Measurements from ENCODE around the gene PIANP.

Gene PIANP

GRCh38 chr12:6735448-6736191, 35.0 kb upstream of the PIANP start:
- TF ChIP-seq CTCF (IDR thresholded peaks at IDR 0.05; ENCODE audit: control insufficient read depth, extremely low read depth, insufficient read depth): peak; percentile 93
- DNase-seq (ENCODE audit: low read depth): peak; percentile 52
- no peak overlapping the region for H3K4me3 ChIP-seq (ENCODE audit: low read depth, low read length)

GRCh38 chr12:6734506-6735387, 34.1 kb upstream of the PIANP start:
- no peak for TF ChIP-seq CTCF (IDR thresholded peaks at IDR 0.05; ENCODE audit: control insufficient read depth, extremely low read depth, insufficient read depth)
- no peak for DNase-seq (ENCODE audit: low read depth)

GRCh38 chr12:6730169-6730568, 29.6 kb upstream of the PIANP start:
- DNase-seq (ENCODE audit: low read depth): no peak
- H3K4me3 ChIP-seq (ENCODE audit: low read depth, low read length): no peak overlapping the region
- TF ChIP-seq CTCF (IDR thresholded peaks at IDR 0.05; ENCODE audit: control insufficient read depth, extremely low read depth, insufficient read depth): no peak

More at GRCh38 chr12:6734506-6735387, 34.1 kb upstream of the PIANP start:
- no peak overlapping the region for H3K4me3 ChIP-seq (ENCODE audit: low read depth, low read length)

GRCh38 chr12:6729186-6729585, 28.6 kb upstream of the PIANP start:
- no peak overlapping the region for H3K4me3 ChIP-seq (ENCODE audit: low read depth, low read length)
- no peak for TF ChIP-seq CTCF (IDR thresholded peaks at IDR 0.05; ENCODE audit: control insufficient read depth, extremely low read depth, insufficient read depth)

GRCh38 chr12:6725350-6725749, 24.7 kb upstream of the PIANP start:
- DNase-seq (ENCODE audit: low read depth): no peak
- TF ChIP-seq CTCF (IDR thresholded peaks at IDR 0.05; ENCODE audit: control insufficient read depth, extremely low read depth, insufficient read depth): no peak
- H3K4me3 ChIP-seq (ENCODE audit: low read depth, low read length): no peak overlapping the region

More at GRCh38 chr12:6729186-6729585, 28.6 kb upstream of the PIANP start:
- DNase-seq (ENCODE audit: low read depth): no peak

- DNase-seq (ENCODE audit: low read depth): no peak
These were observed 23.8 kb upstream of the PIANP start for GRCh38 chr12:6724409-6724797.

More at GRCh38 chr12:6724409-6724797, 23.8 kb upstream of the PIANP start:
- H3K4me3 ChIP-seq (ENCODE audit: low read depth, low read length): peak overlapping the region; percentile 70
- TF ChIP-seq CTCF (IDR thresholded peaks at IDR 0.05; ENCODE audit: control insufficient read depth, extremely low read depth, insufficient read depth): no peak

Measured in LNCaP clone FGC (cell line).